Ovary (tissue), 3 donors: ENCODE measurements around the gene BIRC3.

Experiments used
- POLR2A ChIP-seq: fragments of 450-650 bp; IDR thresholded peaks from one replicate; pipeline ENCODE4 v1.6.1; 2017; ENCODE audit warnings: antibody characterized with exemption, mild to moderate bottlenecking, moderate library complexity
- TF ChIP-seq, protein P1 (sequence below), 3 donors: fragments of 450-650 bp in 2 of 3; fragments of 200-600 bp in 1 of 3; IDR thresholded peaks; one replicate each; pipeline versions ENCODE4 v1.5.1 to v1.8.0; 2016 to 2022; ENCODE audit warnings: antibody characterized with exemption in 3 of 3, mild to moderate bottlenecking in 1 of 3
- donor health status: DM: no; HTN: no; CAD: no.

DNA sequence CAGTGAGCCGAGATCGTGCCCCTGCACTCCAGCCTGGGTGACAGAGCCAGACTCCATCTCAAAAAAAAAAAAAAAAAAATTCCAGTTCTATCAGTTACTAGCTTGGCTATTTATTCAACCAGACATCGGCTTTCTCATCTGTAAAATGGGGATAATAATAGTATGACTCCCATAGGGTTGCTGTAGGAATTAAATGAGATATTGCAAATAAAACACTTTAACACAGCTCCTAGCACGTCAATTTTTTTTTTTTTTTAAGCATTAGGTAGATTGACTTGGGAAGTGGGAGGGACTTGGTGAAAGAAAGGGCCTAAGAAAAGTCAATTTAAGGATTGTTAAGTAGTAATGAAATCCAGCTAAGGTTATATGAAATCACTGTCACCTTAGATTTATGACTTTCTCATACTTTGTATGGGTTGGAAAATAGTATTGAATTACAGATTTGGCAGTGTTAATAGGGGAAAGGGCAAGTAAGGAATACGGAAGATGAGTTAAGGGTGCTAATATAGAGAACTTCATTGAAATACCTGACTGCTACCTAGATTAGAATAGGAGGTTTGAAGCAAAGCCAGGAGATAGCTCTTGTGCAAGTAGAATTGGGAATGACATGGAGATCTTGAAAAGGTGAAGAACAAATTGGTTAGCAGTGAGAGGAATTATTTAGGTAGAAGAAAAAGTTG is 58.6 kb downstream of the BIRC3 start:
- TF ChIP-seq, protein P1, sequence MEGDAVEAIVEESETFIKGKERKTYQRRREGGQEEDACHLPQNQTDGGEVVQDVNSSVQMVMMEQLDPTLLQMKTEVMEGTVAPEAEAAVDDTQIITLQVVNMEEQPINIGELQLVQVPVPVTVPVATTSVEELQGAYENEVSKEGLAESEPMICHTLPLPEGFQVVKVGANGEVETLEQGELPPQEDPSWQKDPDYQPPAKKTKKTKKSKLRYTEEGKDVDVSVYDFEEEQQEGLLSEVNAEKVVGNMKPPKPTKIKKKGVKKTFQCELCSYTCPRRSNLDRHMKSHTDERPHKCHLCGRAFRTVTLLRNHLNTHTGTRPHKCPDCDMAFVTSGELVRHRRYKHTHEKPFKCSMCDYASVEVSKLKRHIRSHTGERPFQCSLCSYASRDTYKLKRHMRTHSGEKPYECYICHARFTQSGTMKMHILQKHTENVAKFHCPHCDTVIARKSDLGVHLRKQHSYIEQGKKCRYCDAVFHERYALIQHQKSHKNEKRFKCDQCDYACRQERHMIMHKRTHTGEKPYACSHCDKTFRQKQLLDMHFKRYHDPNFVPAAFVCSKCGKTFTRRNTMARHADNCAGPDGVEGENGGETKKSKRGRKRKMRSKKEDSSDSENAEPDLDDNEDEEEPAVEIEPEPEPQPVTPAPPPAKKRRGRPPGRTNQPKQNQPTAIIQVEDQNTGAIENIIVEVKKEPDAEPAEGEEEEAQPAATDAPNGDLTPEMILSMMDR (IDR thresholded peaks at IDR 0.05), result no peak
- TF ChIP-seq POLR2A, result no peak
